GM18858 (cell line): ENCODE results near the gene ST3GAL3.

ENCODE experiments used
- ATAC-seq: cut with Tn5 transposase; IDR thresholded peaks from one replicate; pipeline ENCODE4 v1.9.1; 2021; ENCODE audit not compliant: unreplicated experiment

ST3GAL3 gene

GRCh38 chr1:43958351-43959255 is 251.3 kb downstream of the ST3GAL3 start:
- no peak for ATAC-seq

- ATAC-seq: no peak
These were observed 253.5 kb downstream of the ST3GAL3 start for GRCh38 chr1:43960798-43961197.

GRCh38 chr1:43961692-43962091 is 254.4 kb downstream of the ST3GAL3 start:
- no peak for ATAC-seq

GRCh38 chr1:43962324-43962723 is 255.0 kb downstream of the ST3GAL3 start:
- no peak for ATAC-seq

- ATAC-seq: no peak
These were observed 255.7 kb downstream of the ST3GAL3 start for GRCh38 chr1:43963006-43963405.

- no peak for ATAC-seq
These were observed 256.6 kb downstream of the ST3GAL3 start for GRCh38 chr1:43963890-43964289.

- no peak for ATAC-seq
These were observed 258.0 kb downstream of the ST3GAL3 start for GRCh38 chr1:43965316-43965715.

- ATAC-seq: no peak
These were observed 261.1 kb downstream of the ST3GAL3 start for GRCh38 chr1:43968348-43968948.

GRCh38 chr1:43969416-43969745 is 262.0 kb downstream of the ST3GAL3 start:
- ATAC-seq: no peak

- ATAC-seq: peak; percentile 75
These were observed 262.6 kb downstream of the ST3GAL3 start, which contains the start of gene DPH2 for GRCh38 chr1:43969746-43970466. DPH2 (plus strand) TSS chr1:43970010; CDS start chr1:43970176, 166 bp downstream.

- ATAC-seq: no peak
These were observed 263.2 kb downstream of the ST3GAL3 start for GRCh38 chr1:43970502-43970901.

- no peak for ATAC-seq
These were observed 263.6 kb downstream of the ST3GAL3 start for GRCh38 chr1:43970911-43971310.

- ATAC-seq: no peak
These were observed 264.1 kb downstream of the ST3GAL3 start for GRCh38 chr1:43971336-43971980.

GRCh38 chr1:43973981-43974442 is 266.7 kb downstream of the ST3GAL3 start:
- no peak for ATAC-seq

- peak; percentile 53 for ATAC-seq
These were observed 267.3 kb downstream of the ST3GAL3 start, which contains the start of gene ATP6V0B for GRCh38 chr1:43974443-43975248. ATP6V0B (plus strand) TSS chr1:43974960; CDS start chr1:43975041, 81 bp downstream.

GRCh38 chr1:43975249-43975961 is 268.1 kb downstream of the ST3GAL3 start:
- ATAC-seq: no peak

- no peak for ATAC-seq
These were observed 268.7 kb downstream of the ST3GAL3 start for GRCh38 chr1:43976045-43976444.

- no peak for ATAC-seq
These were observed 269.6 kb downstream of the ST3GAL3 start for GRCh38 chr1:43976890-43977289.
